NCI-H345 treated with DMSO at 0.1 percent for 48 hours (cell line): ENCODE results near the gene TRAM2.

ENCODE experiments used
- DNase-seq: peaks from one replicate; lab custom pipeline; 2025; ENCODE audit not compliant: unreplicated experiment; lab: John Stamatoyannopoulos, UW

The TRAM2 gene

DNA sequence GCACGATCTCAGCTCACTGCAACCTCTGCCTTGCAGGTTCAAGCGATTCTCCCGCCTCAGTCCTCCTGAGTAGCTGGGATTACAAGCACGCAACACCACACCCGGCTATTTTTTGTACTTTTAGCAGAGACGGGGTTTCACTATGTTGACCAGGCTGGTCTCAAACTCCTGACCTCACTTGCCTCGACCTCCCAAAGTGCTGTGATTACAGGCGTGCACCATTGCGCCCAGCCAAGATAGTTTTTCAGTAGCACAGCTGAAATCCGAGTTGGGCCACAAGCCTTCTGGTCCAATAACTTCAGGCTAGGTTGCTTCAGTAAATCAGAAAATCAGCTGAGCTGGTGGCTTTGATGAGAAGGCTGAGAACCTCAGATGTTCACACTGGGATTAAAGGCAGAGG lies 65.7 kb downstream of the TRAM2 start:
- DNase-seq: no peak

DNA sequence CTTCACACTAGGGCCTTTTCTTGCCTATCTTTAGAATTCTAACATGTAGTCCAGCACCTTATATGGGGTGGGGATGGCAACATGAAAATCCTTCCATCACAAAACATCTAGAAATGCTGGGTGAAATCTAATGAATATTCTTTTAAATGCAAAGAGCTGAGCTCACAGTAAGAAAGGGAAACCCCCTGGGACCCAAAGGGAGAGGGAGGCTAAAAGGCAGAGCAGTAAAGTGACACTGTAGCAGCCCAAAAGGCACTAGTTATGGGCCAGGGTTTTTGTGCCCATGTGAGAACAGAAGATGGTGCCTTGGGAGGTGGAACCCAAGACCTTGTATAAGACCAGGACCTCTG lies 66.7 kb downstream of the TRAM2 start:
- no peak for DNase-seq

DNA sequence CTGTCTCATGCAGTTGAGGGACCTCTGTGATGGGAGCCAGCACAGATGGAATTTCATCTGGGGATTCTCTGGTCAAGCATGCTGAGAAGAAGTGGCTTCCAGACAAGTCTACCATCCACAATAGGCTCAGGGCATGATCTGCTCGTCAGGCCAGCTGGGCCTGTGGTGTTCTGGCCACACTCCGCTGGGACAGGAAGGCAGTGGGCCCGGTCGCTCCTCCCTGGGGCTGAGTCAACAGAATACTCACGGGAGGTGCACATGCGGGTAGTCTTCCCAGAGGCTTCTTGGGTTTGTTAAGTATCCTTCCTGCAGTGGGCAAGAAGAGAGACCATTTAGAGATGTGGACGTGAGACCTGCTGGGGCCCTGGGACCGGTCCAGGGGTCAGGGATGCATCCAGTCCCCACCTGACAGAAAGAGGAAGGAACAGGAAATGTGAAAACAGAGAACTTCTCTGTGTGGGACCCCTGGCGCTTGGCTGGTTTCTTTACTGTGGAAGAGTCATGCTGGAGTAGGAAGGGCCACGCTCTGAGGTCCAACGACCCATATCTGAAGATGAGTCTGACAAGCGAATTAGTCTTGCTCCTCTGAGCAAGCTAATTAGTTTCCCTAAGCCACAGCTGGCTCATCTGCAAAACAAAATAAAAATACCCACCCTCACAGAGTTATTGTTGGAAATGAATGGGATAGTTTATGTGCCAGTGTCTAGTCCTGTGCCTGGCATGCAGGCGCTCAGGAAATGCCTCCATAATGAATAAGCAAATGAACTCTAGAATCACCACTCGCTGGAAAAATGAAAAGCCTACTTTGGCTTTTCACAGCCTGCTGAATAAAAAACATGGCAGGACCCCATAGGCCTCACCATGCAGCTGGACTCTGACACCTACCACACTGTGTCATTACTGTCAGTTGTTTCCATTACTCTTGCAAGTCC lies 67.3 kb downstream of the TRAM2 start:
- DNase-seq: no peak

DNA sequence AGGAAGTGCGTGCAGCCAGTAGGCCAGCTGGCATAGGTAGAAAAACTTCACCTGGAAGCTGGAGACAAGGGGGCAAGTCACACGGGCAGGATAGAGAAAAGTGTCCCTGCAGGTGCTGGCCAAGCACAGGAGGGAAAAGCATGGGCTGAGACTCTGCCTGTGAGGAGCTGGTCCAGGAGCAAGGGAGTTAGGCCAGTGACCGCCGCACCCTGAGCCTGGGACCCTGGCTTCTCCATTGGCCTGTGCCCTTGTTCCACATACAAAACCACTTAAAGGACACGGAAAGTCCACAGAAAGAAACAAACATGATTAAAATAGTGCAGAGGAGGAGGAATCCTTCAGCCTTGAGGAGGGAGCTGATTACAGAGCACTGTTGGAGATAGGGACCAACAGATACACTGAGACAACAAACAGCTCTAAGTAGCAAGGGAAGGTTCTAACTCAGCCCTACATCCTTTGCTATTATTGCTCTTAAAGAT lies 68.6 kb downstream of the TRAM2 start:
- DNase-seq: no peak

DNA sequence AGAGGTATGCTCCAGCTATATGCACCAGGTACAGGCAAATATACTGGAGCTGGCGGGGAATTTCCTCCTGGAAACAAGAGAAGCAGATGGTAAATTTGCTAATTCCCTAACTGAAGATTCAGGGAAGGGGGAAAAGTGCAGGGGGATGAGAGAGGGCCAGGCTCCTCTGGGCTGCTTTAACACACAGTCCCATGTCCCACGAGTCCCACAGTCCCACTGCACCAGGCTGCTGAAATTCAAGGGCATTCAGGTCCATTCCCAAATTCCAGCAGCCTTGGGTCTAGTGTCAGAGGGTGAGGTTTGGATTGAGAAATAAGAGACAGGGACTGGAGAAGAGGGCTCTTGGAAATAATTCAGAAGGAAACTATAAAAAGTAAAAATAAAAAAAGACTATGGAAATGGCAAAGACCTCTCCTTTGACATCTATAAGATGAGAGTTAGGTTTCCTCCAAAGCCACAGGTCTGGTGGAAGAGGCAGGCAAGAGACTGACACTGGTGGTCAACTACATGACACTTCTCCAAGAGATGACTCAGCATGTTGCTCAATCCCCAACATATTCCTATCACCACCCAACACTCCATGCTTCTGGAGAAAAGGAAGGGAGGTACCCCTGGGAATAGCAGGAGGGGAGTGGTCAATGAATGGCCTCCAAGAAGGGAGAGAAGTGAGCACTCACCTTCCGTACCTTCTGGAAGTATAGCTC lies 69.2 kb downstream of the TRAM2 start:
- DNase-seq: no peak

DNA sequence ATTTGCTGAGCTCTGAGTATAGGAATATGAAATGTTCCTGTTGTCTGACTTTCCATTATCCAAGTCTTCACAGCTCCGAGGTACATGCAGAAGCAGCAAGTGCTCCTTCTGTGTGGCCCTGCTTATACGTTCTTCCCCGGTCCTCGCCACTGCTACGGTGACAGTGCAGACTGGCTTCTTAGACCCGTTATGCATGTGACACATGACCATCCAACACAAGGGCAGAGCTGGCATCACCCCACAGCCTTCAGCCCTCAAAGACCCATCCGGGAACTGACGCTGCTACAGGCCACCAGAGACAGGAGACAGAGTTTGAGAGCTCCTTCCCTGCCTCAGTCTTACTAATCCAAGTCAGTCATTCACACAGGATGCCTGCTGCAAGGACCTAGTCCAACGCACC lies 70.4 kb downstream of the TRAM2 start:
- no peak for DNase-seq

DNA sequence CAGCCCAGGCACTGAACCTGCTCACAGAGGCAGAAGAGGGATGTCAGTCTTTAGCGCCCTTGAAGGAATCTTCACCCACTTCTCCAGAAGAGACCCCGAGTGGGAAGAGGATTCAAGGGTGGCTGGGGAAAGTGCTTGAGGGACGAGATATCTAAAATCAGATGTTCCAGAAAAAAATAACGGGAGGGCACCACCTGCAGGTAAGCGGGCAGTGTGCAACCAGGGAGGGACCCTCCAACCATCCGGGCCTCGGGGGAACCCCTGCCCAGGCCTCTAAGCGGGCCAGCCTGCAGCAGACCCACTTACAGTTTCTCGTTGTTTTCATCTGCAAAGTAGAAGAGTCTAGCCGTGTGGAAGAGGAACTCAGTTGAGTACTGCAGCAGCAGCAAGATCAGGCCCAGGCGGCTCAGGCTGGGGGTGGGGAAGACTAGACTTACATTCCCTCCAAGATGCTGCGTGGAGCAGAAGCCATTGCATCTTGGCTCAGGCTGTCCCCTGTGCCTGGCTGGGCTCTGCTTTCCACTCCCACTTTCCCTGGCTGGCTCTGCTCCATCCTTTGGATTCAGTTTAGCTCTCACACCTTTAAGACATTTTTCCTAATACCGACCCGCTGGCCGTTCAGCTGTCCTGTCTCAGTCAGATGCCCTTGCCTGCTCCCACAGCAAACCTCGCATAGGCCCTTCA lies 71.0 kb downstream of the TRAM2 start:
- no peak for DNase-seq

DNA sequence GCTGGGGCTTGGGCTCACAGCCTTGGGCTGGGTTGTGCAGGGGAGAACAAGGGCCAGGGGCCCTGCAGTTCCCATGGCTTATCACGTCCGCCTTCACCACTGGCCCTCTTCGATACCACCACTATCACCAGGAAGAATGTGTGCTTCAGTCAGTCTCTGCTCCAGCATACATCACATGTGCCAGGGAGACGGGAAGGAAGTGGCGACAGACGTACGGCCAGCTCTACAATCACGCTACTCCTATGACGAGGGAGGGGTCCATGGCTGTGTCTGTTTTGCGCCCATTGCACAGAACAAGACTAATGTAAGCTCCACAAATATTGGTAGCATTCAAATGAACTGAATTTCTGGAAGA lies 72.1 kb downstream of the TRAM2 start:
- no peak for DNase-seq

DNA sequence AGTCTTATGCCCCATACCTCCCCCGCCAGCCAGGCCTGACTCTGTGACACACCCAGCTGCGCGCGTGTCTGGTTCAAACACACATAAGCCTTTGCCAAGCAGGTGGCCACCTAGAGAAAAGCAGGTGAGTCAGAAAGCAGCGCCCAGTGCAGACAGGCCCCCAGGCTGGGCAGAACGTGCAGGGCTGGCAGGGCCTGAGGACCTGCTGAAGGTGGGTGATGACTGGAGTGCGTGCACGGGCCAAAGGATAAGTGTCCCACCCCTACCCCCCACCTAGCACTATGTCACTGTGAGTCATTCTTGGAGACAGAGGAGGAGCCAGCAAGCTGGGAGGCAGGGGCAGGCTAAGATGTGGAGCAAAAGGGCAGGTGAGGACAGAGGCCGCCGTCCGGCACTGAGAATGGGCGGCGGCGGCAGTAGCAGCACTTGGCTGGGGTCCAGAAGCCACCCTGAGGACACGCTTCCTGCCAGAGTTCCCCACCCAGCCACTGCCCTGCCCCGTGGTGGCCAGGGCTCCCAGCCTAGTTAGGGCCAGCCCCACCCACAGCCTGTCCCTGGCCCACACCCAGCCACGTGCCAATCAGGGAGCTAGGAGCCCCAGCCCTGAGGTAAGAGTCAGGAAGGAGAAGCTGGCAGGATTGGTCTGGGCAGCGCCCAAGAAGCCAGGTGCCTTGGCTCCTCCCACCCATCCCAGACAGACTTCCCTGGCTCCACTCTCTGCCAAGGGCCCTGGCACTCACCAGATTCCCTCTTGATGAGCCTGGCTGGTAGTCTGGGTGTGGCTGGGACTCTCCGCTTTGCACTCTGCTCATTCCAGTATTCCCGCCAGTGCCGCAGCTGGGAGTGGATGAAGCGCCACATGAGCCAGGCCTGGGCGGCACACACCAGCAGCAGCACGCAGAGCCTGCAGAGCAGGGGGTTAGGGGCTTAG lies 72.7 kb downstream of the TRAM2 start:
- peak; percentile 69 for DNase-seq

DNA sequence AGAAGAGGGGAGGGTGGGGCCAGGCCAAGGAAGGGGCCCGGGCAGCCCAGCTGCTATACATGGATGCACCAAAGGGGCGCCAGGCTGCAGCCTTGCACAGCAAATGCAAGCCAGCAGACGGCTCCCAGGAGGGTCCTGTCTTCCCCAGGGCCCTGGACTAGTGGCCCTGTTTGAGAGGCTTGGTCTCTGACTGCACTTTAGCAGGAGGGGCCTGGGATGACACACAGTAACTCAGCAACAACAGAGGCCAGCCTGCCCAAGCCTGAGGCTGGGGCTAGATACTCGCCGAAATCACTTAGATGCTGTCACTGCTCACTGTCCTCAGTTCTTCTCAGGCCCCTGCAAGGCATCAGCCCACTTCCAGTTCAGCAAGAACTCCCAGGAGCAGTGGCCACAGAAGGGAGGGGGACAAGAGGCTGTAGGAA lies 73.5 kb downstream of the TRAM2 start:
- no peak for DNase-seq

DNA sequence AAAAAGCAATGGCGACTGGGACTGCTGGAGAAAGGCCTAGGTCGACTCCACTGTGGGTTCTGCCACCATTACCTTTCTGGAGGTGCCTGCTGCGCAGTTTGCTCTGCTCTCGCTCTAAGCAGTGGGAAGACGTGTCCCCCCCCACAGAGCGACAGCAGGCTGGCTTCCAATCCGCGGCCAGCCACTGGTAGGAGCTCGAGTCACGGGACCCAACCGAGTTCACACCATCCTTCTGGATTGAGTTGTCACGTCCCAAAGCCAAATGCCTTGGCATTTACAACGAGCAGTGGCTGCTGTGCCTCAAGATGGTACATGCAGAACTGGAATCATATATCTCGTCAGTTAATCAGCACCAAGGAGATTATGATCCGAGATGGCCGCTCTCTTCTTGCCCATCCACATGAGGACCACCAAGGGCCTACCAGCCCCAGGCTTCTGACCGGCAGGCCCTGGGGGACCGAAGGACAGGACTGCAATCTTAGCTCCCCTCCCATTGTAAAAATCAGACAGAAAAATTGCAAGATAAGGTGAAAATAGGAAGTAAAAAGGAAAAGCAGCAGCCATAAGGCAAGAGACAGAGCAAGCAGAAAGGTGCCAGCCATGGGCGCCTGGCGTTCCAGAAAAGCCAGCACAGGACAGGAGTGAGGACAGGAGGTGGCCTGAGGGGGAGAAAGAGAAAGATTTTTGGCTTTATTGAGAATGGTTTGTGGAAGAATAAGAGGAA lies 74.4 kb downstream of the TRAM2 start:
- DNase-seq: no peak

DNA sequence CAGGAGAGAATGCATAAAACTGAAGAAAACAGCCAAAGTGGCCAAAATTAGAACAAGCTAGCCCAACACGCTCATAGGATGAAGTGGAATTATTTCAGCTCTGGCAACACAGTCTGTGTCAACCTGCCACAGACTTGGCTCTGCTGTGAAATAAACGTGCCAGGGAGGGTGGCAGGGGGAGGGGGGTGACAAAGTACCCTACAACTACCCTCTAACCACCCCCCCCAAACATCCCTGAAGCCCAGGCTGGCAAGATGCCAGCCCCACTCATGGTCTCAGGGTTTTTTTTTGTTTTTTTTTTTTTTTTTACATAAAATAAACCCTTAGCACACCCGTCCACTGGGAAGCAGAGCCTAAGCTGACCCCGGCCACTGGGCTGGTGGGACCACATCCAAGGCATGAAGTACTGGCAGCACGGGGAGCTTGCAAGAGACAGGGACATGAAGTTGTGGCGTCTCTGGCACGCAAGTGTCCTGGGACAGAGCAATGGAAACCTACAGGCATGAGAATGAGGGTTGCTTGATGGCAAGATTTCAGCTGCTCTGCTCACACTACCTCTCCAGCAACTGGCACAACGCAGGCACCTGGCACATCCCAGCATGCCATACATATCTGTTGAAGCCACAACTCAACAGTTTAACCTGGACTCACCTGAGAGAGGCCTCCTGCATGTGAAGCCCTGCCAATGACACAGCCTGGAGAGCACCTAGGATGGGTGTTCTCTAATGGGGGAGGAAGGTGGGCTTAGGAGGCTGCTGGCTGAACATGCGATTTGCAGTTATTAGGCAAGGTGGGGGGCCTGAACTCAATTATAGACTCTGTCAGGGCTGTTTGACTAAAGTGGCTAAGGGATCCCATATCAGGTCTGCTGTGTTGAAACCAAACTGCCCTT lies 76.4 kb downstream of the TRAM2 start:
- no peak for DNase-seq

DNA sequence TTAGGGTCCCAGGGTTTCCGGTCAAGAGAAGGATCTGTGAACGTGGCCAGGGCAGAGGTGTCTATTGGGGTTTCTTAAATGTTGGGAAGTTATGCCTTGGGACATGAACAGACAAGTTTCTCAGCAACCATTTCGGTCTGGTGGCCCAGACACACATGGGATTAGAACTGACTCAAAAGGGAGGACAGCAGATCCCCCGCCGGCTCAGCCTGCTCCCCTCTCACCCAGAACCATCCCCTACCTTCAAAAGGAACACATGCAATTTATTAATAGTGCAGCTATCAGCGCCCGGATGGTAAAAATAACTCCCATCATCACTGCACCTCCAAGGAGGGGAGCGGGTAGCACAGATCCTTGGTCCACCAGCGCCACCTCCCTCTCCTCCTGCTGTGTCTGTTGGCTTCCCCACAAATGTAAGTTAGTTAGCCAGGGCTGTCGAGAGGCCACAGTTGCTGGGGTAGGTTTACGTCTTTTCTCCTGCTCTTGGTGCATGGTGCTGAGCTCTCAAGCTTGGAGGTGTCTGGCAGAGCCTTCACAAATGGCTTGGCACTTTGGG lies 77.1 kb downstream of the TRAM2 start:
- DNase-seq: no peak

DNA sequence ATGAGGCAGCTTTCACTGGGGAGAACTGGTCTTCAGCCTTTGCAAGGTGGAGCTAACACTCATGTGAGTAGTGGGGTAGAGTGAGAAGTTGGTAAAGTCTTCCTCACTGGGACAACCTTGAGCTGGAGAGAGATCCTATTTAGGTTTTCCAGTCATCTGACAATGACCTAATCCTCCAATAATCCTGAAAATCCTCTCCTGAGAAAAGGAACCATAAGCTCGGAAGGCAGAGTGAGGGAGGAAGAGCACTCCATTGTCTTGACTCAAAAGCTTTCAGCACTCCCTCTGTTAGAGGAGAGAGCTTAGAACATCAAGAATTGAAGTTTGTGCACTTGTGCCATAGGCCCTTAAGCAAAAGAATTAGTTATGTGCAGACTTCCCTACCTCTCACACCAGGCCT lies 77.8 kb downstream of the TRAM2 start:
- no peak for DNase-seq

DNA sequence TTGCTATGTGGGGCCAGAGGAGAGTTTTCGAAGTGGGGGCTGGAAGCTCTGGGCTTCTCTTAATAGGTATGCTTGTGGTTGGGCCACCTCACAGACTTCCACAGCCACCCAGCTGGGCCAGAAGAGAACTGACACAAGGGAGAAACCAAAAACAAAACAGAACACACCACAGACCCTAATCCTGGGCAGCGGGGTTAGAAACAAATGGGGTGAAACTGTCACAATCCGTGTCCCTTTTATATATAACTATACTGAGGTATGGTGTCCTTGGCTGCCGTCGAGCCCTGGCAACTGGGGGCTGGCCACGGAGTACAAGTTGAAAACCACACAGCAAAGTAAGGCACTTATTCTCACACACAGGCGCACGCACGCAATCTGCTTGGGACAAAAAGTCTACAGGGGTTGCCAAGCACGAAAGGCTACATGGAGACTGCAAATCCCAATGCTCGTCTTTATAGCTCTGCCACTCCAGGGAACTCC lies 78.3 kb downstream of the TRAM2 start:
- DNase-seq: no peak

DNA sequence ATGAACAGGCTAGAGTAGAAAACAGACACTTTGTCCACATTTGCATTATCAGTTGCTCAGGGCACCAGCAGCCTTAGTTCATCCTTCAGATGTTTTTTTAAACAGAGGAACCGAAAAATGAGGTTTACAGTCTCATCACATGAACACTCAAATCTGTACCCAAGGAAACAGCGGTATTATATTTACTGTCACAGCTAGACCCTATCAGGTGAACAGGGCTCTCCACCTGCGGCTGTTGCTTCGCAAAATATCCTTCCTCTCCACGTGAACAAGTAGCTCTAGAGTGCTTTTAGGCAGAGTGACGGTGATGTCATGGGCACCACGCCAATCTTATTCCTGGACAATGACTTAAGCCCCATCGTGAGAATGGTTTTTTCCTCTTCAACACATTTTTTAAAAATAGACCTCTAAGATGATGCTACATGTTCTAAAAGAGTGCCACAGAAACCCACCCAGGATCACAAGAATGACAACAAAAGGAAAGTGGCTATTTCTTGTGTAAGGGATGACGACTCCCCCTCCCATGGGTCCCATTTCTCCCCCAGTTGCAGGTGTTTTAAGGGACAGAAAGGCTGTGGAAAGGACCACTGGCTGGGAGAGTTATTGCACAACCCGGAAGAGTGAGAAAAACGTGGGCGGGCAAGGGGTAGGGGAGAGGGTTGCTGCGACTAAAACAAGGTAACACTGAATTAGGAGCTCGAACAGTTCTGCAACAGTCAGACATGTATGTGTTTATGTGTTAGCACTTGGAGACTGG lies 79.0 kb downstream of the TRAM2 start:
- peak; percentile 56 for DNase-seq

DNA sequence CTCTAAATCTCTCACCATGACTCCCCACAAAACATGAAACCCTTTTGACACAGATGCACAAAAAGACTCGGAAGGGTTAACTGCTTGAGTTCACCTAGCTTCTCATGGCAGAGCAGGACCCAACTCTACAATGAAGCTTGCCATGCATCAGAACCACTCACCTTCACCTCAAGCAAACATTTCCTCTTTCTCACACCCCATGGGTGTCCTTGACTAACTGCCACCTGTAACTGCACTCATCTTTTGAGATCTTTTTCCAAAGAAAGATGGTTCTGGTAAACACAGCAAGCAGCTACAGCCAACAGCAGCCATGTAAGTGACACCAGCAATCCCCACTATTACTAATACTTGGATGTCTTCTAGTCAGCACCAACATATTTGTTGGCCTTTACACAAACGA lies 80.2 kb downstream of the TRAM2 start:
- DNase-seq: no peak

DNA sequence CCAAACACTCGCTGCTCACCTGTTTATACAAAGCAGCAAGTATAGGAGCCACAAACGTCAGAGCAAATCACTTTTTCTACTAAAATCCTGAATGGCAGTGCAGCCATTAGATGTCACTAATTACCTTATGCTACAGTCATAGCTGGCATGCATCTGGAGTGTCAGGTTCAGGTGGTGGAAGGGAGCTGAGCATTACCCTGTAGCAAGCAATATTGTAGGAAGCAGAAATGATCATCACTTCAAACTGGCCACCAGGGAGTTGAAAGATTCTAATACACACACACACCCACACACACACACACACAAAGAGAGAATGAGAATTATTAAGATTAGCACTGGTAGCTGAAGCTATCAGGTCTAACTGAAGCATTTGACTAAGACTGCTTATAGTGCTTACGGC lies 80.9 kb downstream of the TRAM2 start:
- DNase-seq: no peak
